ENCODE measurements around the gene TSC2.

- no peak for TF ChIP-seq CTCF (conservative IDR thresholded peaks at IDR 0.05)
- no peak for TF ChIP-seq ZFX (IDR thresholded peaks at IDR 0.05)
Measured at GRCh38 chr16:2060346-2060745, 12.6 kb downstream of the TSC2 start.
